ENCODE measurements around the gene DSCAML1. TPM values are rescaled to one million over a fixed set of nuclear protein-coding genes. Genes with fewer than 3 reads are reported as not detected.

Gene DSCAML1
- total RNA-seq, 1 donor from 2014 or later, result 0.89 TPM

GRCh38 chr11:117489999-117490679 lies 306.9 kb downstream of the DSCAML1 start:
- DNase-seq, result no peak

- no peak for DNase-seq
These were observed 307.7 kb downstream of the DSCAML1 start for GRCh38 chr11:117488996-117489952.

DNA sequence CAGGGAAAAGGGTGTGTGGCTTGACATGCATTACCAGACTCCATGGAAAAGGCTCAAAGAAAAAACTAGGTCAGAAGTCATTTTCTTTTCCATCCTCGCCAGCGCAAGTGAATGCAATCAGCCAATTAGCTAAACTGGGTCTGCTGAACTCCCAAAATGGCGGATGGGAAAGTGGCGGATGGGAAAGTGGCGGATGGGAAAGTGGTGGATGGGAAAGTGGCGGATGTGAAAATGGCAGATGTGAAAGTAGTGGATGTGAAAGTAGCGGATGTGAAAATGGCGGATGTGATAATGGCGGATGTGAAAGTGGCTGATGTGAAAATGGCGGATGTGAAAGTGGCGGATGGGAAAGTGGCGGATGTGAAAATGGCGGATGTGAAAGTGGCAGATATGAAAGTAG lies 311.0 kb downstream of the DSCAML1 start:
- DNase-seq, result no peak

GRCh38 chr11:117484156-117484555 lies 312.9 kb downstream of the DSCAML1 start:
- no peak for DNase-seq

DNA sequence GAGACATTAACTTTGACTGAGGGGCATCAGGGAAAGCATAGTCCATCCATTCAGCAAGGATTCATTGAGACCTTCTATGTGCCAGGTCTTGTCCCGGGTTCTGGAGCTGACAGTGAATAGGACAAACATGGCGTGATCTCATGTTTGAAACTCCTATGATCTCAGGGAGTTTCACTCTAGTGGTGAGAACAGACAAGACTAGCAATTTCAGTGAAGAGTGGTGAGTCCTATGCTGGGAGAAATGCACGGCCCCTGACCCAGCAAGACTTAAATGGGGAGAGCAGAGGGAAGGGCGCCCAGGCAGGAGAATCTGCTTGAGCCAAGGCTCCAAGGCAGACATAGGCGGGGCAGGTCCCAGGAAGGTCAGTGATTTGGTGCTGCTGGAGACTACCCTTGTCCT lies 313.6 kb downstream of the DSCAML1 start:
- no peak for DNase-seq

GRCh38 chr11:117482881-117483280 lies 314.1 kb downstream of the DSCAML1 start:
- DNase-seq, result no peak

DNA sequence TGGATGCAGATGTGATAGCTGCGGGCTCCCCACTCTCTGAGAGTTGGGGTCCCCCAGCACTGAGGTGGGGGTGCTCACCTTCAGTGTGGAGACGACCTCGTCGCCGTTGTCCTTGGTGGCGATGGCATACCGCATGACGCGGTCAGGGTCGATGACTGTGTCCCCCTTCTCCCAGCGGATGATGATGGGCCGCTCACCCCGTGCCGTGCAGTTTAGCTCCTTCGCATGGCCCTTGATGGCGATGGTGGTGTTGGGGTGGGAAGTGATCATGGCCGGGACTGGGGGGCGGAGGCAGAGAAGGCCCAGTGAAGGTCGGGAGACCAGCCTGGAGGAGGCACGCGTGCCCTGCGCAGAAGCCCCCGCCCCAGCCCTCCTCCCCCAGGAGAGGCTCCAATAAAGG lies 315.1 kb downstream of the DSCAML1 start:
- no peak for DNase-seq

GRCh38 chr11:117481036-117481435 lies 316.0 kb downstream of the DSCAML1 start:
- no peak for DNase-seq

GRCh38 chr11:117480221-117480620 lies 316.8 kb downstream of the DSCAML1 start:
- DNase-seq, result no peak

GRCh38 chr11:117479372-117479771 lies 317.6 kb downstream of the DSCAML1 start:
- no peak for DNase-seq

- DNase-seq, result no peak
These were observed 318.1 kb downstream of the DSCAML1 start for GRCh38 chr11:117478926-117479325.

- DNase-seq, result no peak
These were observed 318.7 kb downstream of the DSCAML1 start for GRCh38 chr11:117478126-117478860.

DNA sequence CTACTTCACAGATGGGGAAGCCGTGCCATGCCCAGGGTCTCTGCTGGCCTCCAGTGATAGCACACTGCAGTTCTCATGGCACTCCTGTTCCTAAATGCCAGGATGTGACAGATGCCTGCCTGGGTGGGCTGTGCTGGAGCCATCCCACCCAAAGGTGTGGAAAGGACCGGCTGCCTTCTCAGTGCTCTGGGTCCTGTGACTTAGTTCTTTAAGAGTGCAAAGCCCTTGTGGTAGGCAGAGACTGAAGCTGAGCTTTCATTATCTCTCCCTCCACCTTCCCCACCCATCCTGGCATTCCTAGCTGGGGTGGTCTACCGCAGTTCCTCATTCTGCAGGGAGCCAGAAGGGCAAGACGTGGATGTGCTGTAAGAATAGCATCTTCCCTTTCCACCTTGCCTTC lies 319.3 kb downstream of the DSCAML1 start:
- DNase-seq, result no peak

- no peak for DNase-seq
These were observed 320.4 kb downstream of the DSCAML1 start for GRCh38 chr11:117476531-117477142.

DNA sequence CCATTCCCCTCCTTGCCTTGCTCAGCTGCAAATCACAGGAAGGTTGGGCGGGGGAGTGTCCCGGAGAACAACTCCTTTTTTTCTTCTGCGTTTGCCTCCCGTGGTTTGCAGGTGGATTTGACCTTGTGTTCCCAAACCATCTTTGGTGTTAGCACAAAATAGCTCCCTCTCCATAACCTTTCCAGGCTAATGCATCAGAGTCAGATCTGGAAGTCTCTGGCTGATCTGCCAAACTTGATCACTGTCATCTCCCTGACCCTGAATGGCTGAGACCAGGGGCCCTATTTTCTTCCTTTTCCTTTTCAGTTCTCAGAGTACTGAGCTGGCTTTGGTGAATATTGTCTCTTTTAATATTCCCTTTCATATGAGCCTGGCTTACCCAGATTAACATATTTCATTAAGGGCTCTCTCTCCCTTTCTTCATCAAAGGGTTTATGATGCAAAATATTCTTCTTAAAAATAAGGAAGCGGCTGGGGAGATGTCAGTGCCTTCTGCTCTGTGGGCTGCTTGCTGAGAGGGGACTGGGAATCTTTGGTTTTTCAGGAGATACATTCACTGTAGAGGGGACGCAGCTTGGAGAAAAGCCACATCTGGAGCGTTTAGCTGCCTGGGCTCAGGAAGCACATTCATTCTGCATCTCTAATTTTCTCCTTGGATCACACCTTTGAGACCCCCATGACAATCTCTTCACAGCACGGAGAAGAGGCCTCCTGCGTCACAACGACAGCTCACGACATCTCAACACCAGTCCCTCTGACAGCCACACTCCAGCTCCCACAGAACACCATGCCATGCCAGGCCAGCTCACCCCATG lies 321.1 kb downstream of the DSCAML1 start:
- no peak for DNase-seq

- no peak for DNase-seq
These were observed 323.4 kb downstream of the DSCAML1 start for GRCh38 chr11:117473481-117474091.

DNA sequence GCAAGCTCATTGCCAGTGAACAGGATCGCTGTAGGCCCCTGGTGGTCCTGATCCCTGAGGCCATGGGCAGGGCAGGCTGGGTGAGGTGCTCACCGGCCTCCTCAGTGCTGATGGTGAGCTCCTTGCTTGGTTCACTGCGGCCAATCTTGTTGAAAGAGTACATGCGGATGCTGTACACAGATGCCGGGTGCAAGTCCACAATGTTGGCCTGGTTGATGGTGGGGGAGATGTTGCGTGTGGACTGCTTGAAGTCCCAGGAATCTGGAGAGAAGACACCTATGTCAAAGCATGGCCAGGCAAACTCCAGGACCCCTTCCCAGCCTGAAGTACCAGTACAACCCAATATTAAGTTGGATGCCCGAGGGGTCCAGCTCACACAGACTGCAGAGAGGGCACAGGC lies 325.2 kb downstream of the DSCAML1 start:
- no peak for DNase-seq

DNA sequence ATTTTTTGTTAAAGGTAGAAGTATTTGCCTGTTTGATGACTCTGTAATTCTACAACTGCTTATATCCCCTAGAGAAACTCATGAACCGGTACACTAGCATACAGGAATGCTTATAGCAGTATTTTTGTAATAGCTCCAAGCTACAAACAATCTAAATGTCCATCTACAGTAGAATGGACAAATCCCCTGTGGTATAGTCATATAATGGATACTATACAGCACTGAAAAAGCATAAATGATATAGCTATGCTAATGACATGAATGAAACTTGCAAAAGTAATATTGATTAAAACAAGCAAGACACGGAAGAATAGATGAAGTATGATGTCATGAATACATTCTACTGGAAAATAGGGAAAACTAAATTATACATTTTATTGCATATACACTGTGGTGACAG lies 326.4 kb downstream of the DSCAML1 start:
- no peak for DNase-seq

DNA sequence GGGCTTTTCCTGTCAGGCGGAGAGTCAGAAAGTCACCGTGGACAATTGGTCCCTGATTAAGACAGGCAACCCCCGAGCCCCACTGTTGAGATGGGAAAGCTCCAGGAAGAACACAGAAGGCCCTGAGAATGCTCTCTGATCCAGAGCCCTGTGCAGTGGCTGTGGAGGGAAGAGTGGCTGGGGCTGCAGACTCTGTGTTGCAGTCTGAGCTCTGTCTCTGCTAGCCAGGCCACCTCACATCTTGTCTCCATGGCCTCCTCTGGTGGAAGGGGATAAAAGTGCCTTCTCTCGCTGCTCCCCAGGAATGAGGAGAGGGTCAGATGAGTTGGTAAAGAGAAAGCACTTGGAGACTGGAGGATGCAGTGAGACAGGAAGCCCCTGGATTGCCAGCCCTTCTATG lies 328.1 kb downstream of the DSCAML1 start:
- DNase-seq, result no peak

DNA sequence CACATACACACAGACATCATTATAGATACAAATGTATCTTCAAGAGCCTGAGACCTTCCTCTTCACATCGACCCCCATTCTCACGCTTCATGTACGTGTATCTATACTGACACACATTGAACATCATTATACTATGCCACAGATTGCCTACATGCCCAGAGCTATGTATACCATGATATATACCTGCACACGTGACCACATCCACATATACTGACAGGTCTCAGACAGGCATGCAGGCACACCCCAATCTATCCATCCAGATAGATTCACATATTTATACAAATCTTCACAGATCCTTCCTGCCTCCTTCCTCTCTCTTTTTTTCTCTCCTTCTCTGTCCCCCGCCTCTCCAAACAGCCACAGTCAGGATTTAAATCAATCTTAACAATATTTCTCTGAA lies 329.2 kb downstream of the DSCAML1 start:
- DNase-seq, result no peak

DNA sequence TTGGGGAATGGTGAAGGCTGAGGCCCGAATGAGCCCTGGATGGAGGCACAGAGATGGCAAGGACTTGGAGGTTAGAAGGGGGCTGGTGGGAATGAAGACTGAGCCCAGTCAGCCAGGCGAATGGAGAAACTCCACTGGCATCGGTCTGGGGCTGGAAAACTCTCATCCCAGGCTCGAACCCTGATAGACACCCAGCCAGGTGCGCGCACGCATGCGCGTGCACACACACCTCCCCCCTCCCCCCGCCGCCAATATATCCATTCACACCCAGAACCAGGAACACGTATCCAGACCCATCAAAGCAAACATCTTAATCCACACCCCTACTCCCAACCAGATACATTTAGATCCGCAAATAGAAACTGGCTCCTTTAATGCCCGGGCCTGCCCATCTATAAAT lies 330.1 kb downstream of the DSCAML1 start:
- DNase-seq, result no peak

Measured in skin of body (tissue), 2 donors.